Mesodermal cell (in vitro differentiated cells): ENCODE data around the gene CKS1B.
A peak's percentile ranks its signal among the peaks of the same experiment; 100 is the strongest.

ENCODE experiments used
- H3K27ac ChIP-seq: 2 replicates; pipeline ENCODE4 v1.7.0; 2013; ENCODE audit warnings: mild to moderate bottlenecking, low read depth, low read length, moderate library complexity; ENCODE audit not compliant: severe bottlenecking
- H3K36me3 ChIP-seq: 2 replicates; pipeline ENCODE4 v1.7.1; 2013; ENCODE audit warnings: mild to moderate bottlenecking, low read length, moderate library complexity; ENCODE audit not compliant: control insufficient read depth, insufficient read depth
- H3K4me1 ChIP-seq: one replicate; pipeline ENCODE4 v1.7.1; 2013; ENCODE audit warnings: mild to moderate bottlenecking, low read length; ENCODE audit not compliant: insufficient read depth, control insufficient read depth, poor library complexity, severe bottlenecking
- H3K4me3 ChIP-seq: 2 replicates; pipeline ENCODE4 v1.7.0; 2013; ENCODE audit warnings: low read length, control low read depth, mild to moderate bottlenecking; ENCODE audit not compliant: insufficient read depth, poor library complexity, severe bottlenecking; ENCODE audit errors: extremely low read depth
- H3K9me3 ChIP-seq: 2 replicates; pipeline ENCODE4 v1.7.1; 2013; ENCODE audit warnings: mild to moderate bottlenecking, low read length, moderate library complexity; ENCODE audit not compliant: control insufficient read depth
- WGBS, 2 experiments: methylation state at CpG; one replicate each; pipeline ENCODE4 v1.1.5; 2013; ENCODE audit warnings: missing lambda C conversion rate in 2 of 2; ENCODE audit not compliant: insufficient coverage in 2 of 2; 5-methylcytosine and 5-hydroxymethylcytosine counted together

Gene CKS1B

GRCh38 chr1:154951901-154952657, 22.4 kb upstream of the CKS1B start:
- Histone ChIP-seq H3K4me1 (peaks cover 24% of the 10 kb centered on the region), H3K9me3 (no peaks in the 10 kb centered on the region), H3K36me3 (peaks cover 27% of the 10 kb centered on the region), H3K4me3 (no peak overlapping the region), H3K27ac (no peak overlapping the region)
- WGBS, 2 experiments, result 86 to 91% methylated on average over 10 to 14 of the region's 15 CpGs

- Histone ChIP-seq H3K9me3 (no peaks in the 10 kb centered on the region), H3K36me3 (peaks cover 24% of the 10 kb centered on the region), H3K4me1 (peaks cover 30% of the 10 kb centered on the region), H3K27ac (no peak overlapping the region), H3K4me3 (no peak overlapping the region)
- 92 to 93% methylated on average over 4 to 6 of the region's 6 CpGs for WGBS, 2 experiments
Measured at GRCh38 chr1:154952664-154953063, 21.8 kb upstream of the CKS1B start.

DNA sequence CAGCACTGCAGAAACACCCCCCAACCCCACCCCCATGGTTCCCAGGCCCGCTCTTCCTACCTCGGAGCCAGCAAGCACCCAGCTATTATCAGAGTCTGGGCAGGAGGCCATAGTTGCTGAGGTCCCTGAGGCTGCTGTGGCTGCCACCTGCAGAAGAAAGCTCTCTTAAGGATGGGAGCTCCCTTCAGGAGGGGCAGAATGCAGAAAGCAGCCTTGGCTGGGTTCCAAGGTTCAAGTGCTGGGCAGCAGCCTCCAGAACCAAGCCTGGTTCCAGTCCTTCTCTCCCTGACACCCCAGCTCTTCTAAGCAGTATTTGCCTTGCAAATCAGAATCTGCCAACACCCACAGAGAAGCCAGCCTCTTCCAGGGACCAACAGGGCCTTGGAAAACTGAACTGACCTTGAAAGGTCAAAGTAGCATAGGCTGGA, 20.9 kb upstream of the CKS1B start:
- Histone ChIP-seq H3K36me3 (peaks cover 25% of the 10 kb centered on the region), H3K4me3 (no peak overlapping the region), H3K27ac (no peak overlapping the region), H3K4me1 (peaks cover 30% of the 10 kb centered on the region), H3K9me3 (no peaks in the 10 kb centered on the region)
- WGBS, 2 experiments, result 100% methylated on average over 2 of the region's 2 CpGs; no CpG with 5 or more reads in 1 of the 2 experiments

GRCh38 chr1:154954541-154954940, 19.9 kb upstream of the CKS1B start:
- no peak overlapping the region for H3K4me3 ChIP-seq
- 79 to 90% methylated on average over 2 of the region's 3 CpGs for WGBS, 2 experiments
- H3K27ac ChIP-seq, result no peak overlapping the region

DNA sequence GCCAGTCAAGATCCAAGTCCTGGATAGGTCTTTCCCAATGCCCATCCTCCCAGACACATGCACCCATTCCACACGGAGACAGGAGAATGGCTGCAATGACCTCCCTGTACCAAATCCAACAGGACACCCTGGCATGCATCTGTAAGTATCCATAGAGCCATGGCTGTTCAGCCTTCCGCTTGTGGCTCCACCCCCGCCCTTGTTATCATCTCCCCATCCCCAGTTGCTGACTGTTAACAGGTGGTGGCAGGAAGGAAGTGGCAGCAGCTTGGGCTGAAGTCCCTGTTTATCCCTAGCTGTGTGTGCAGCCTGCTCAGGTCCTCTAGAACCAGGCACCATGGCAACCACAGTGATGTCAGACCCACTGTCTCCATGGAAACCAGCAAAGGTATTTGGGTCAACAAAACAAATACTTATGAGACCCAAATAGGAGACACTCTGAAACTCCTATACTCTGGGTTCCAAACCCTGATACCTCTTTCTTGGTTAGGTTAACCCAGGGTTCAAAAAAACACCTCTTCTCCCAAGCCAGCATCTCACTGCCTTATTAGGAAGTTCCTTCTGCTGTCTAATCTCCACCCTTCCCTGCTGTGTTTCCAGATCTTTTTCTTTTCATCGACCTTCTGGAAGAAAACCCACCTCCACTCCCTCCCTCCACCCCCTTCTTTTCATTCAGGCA, 19.3 kb upstream of the CKS1B start:
- Histone ChIP-seq H3K4me1 (peaks cover 30% of the 10 kb centered on the region), H3K27ac (peak overlapping the region; percentile 98), H3K9me3 (no peaks in the 10 kb centered on the region), H3K36me3 (peaks cover 38% of the 10 kb centered on the region), H3K4me3 (peak overlapping the region; percentile 61)
- WGBS, 2 experiments, result 0 to 44% methylated on average over 2 to 3 of the region's 4 CpGs

More at GRCh38 chr1:154954541-154954940, 19.9 kb upstream of the CKS1B start:
- no peaks in the 10 kb centered on the region for H3K9me3 ChIP-seq
- H3K36me3 ChIP-seq, result peaks cover 35% of the 10 kb centered on the region
- peaks cover 30% of the 10 kb centered on the region for H3K4me1 ChIP-seq

DNA sequence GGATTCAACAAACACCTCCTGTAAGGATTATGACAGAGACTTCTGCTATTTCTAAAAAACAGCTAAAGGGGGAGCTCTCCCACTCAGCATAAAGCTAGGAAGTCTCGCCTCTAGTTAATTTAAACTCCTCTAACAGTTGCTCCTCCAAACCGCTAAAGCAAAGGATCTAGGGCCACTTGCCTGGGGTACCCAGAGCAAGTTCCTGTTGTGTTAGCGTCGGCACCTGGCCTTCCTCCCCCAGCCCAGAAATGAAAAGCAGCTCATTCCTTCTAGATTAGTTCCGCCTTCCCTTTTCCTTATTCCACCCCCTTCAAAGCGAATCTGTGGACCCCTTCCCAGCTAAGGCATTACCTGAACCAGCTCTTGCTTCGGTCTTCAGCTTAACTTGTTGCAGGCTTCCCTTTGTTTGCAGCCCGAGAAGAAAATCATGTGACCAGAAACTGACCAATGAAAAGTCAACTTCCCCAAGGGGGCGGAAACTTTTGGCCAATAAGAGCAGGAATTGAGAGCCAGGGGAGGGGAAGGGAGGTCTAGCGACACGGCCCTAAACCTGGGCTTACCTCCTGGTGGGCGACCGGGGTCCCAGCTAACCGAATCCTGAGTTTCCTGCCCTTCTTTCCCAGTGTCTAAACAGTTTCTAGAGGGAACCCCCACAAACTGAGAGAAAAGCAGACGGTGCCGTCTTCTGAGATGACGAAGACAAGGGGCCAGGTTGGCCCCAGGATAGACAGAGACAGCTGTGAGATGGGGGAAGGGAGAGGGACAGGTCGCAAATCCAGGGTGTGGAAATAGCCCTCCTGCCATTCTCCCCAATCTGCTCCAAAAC, 18.6 kb upstream of the CKS1B start, which contains the start of gene PBXIP1:
Gene PBXIP1, minus strand, starts transcription at position 382 of the 826 bp plus-strand sequence. CDS start 2,378 bp downstream, outside the sequence.
- H3K4me3 ChIP-seq, result peak within 1 kb of the TSS; percentile 61
- H3K36me3 ChIP-seq, result peaks cover 30% of the 10 kb centered on the region
- peaks cover 37% of the 10 kb centered on the region for H3K4me1 ChIP-seq
- peak within 1 kb of the TSS; percentile 98 for H3K27ac ChIP-seq
- 0% methylated on average over 11 to 14 of the region's 18 CpGs for WGBS, 2 experiments
- no peaks in the 10 kb centered on the region for H3K9me3 ChIP-seq

DNA sequence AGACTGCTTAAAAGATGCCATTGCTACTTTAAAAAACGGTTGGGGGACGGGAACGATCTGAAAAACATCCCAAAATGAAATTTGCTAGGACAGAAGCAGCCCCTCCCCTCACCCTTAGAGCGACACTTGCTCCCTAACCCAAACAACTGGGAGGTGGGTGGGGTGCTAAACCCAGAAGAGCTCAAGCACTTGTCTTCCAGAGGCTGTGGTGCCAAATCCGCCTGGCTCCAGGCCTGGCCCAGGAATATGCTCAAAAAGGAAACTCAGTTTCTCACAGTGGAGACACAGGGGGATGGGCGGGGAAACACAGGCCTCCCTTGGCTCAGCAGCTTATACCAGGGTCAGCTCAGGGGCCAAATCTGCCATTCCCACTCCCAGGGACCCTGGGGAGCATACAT, 17.9 kb upstream of the CKS1B start:
- no peaks in the 10 kb centered on the region for H3K9me3 ChIP-seq
- H3K27ac ChIP-seq, result peak overlapping the region; percentile 23
- H3K4me3 ChIP-seq, result peak overlapping the region; percentile 61
- peaks cover 27% of the 10 kb centered on the region for H3K36me3 ChIP-seq
- 10 to 21% methylated on average over 2 to 4 of the region's 6 CpGs for WGBS, 2 experiments
- H3K4me1 ChIP-seq, result peaks cover 37% of the 10 kb centered on the region

DNA sequence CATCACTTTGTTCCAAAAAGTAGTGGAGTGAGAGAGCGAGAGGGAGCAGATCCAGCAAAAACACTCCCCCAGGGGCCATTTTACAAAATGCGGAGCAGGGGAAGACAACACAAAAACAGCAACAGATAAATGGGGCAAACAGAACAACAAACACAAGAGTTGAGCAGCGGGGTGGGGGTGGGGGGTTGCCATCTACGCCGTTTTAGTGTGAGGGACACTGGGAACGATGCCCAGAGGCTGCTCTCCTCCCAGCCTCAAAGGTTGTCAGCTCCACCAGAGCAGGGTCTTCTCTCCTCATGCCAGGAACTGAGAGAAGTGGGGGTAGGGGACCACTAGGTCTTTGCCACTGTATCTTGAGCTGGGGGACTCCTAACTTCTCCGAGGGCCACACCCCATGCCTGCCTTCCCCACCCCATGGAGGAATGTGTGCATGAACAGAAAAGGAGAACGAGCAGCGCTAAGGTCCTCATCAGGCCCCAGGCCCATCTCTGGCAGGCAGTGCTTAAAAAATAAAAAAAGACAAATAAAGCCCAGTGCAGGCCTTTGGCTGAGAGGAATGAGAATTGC, 17.3 kb upstream of the CKS1B start:
- H3K4me3 ChIP-seq, result no peak overlapping the region
- peak overlapping the region; percentile 51 for H3K27ac ChIP-seq
- H3K4me1 ChIP-seq, result peaks cover 37% of the 10 kb centered on the region
- no peaks in the 10 kb centered on the region for H3K9me3 ChIP-seq
- WGBS, 2 experiments, result 59 to 80% methylated on average over 2 to 3 of the region's 9 CpGs
- peaks cover 27% of the 10 kb centered on the region for H3K36me3 ChIP-seq

DNA sequence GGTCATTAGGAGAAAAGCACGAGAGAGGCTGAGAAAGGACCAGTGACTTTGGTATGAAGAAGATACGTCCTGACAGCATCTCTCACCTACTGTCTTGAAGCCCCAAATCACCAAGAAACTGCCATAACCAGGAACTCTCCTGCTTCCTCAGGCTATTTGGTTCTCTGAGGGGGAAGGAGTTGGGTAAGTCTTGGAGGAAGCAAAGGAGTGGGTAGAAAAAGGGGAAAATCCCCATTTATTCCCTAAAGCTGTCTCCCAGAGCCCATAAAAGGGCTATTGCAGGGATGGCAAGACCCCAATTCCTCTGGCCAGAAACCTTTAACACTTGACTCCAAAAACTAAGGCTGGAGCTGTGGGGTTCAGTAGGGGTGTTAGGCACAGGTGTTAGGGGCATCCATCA, 16.4 kb upstream of the CKS1B start:
- WGBS, 2 experiments, result 80% methylated on average over 1 of the region's 2 CpGs; no CpG with 5 or more reads in 1 of the 2 experiments
- peaks cover 45% of the 10 kb centered on the region for H3K4me1 ChIP-seq

More for the DNA sequence above, 16.4 kb upstream of the CKS1B start:
- Histone ChIP-seq H3K36me3 (peaks cover 35% of the 10 kb centered on the region), H3K9me3 (no peaks in the 10 kb centered on the region), H3K4me3 (no peak overlapping the region), H3K27ac (no peak overlapping the region)
